ENCODE data around the gene RGMA. TPM values are rescaled to one million over a fixed set of nuclear protein-coding genes. Genes with fewer than 3 reads are reported as not detected.

RGMA gene
- total and polyA plus RNA-seq, 2 experiments from 2014 or later: 34.2 to 36.5 TPM

DNA sequence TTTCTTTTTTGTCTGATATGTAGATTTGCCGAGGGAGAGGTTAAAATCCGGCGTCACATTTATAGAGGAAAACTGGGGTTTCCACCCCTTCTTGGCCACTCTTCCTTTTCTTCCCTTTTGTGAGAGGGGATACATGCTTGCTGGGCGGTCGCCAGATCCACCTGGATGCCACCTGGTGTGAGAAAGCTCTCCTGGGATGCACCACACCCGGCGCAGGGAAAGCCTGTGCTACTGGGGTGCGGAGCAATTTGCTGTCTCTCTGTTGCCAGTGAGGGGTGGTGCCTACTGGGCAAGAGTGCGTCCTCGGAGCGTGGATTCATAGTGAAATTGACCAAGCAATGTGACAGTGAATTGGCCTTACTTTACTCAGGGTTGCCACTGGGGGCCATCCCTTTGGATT is 2.5 kb upstream of the RGMA start (continued):
- TF ChIP-seq, protein P1, sequence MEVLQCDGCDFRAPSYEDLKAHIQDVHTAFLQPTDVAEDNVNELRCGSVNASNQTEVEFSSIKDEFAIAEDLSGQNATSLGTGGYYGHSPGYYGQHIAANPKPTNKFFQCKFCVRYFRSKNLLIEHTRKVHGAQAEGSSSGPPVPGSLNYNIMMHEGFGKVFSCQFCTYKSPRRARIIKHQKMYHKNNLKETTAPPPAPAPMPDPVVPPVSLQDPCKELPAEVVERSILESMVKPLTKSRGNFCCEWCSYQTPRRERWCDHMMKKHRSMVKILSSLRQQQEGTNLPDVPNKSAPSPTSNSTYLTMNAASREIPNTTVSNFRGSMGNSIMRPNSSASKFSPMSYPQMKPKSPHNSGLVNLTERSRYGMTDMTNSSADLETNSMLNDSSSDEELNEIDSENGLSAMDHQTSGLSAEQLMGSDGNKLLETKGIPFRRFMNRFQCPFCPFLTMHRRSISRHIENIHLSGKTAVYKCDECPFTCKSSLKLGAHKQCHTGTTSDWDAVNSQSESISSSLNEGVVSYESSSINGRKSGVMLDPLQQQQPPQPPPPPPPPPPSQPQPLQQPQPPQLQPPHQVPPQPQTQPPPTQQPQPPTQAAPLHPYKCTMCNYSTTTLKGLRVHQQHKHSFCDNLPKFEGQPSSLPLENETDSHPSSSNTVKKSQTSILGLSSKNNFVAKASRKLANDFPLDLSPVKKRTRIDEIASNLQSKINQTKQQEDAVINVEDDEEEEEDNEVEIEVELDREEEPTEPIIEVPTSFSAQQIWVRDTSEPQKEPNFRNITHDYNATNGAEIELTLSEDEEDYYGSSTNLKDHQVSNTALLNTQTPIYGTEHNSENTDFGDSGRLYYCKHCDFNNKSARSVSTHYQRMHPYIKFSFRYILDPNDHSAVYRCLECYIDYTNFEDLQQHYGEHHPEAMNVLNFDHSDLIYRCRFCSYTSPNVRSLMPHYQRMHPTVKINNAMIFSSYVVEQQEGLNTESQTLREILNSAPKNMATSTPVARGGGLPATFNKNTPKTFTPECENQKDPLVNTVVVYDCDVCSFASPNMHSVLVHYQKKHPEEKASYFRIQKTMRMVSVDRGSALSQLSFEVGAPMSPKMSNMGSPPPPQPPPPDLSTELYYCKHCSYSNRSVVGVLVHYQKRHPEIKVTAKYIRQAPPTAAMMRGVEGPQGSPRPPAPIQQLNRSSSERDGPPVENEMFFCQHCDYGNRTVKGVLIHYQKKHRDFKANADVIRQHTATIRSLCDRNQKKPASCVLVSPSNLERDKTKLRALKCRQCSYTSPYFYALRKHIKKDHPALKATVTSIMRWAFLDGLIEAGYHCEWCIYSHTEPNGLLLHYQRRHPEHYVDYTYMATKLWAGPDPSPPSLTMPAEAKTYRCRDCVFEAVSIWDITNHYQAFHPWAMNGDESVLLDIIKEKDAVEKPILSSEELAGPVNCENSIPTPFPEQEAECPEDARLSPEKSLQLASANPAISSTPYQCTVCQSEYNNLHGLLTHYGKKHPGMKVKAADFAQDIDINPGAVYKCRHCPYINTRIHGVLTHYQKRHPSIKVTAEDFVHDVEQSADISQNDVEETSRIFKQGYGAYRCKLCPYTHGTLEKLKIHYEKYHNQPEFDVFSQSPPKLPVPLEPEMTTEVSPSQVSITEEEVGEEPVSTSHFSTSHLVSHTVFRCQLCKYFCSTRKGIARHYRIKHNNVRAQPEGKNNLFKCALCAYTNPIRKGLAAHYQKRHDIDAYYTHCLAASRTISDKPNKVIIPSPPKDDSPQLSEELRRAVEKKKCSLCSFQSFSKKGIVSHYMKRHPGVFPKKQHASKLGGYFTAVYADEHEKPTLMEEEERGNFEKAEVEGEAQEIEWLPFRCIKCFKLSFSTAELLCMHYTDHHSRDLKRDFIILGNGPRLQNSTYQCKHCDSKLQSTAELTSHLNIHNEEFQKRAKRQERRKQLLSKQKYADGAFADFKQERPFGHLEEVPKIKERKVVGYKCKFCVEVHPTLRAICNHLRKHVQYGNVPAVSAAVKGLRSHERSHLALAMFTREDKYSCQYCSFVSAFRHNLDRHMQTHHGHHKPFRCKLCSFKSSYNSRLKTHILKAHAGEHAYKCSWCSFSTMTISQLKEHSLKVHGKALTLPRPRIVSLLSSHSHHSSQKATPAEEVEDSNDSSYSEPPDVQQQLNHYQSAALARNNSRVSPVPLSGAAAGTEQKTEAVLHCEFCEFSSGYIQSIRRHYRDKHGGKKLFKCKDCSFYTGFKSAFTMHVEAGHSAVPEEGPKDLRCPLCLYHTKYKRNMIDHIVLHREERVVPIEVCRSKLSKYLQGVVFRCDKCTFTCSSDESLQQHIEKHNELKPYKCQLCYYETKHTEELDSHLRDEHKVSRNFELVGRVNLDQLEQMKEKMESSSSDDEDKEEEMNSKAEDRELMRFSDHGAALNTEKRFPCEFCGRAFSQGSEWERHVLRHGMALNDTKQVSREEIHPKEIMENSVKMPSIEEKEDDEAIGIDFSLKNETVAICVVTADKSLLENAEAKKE (CRISPR knock-in tag; IDR thresholded peaks at IDR 0.05): no peak
- TF ChIP-seq EZH2 (IDR thresholded peaks at IDR 0.05; ENCODE audit: low read depth, unreplicated experiment) (no peak), ZNF331 (CRISPR knock-in tag; IDR thresholded peaks at IDR 0.05; ENCODE audit: low read depth) (no peak), NANOG (IDR thresholded peaks at IDR 0.05; ENCODE audit: borderline replicate concordance) (no peak), STAT1 (IDR thresholded peaks at IDR 0.05; ENCODE audit: unreplicated experiment) (no peak), EZH2phosphoT487 (IDR thresholded peaks at IDR 0.05; ENCODE audit: unreplicated experiment) (no peak), JUNB (IDR thresholded peaks at IDR 0.05; ENCODE audit: unreplicated experiment) (no peak), ZNF114 (CRISPR knock-in tag; IDR thresholded peaks at IDR 0.05) (no peak)
- TF ChIP-seq, protein P2, sequence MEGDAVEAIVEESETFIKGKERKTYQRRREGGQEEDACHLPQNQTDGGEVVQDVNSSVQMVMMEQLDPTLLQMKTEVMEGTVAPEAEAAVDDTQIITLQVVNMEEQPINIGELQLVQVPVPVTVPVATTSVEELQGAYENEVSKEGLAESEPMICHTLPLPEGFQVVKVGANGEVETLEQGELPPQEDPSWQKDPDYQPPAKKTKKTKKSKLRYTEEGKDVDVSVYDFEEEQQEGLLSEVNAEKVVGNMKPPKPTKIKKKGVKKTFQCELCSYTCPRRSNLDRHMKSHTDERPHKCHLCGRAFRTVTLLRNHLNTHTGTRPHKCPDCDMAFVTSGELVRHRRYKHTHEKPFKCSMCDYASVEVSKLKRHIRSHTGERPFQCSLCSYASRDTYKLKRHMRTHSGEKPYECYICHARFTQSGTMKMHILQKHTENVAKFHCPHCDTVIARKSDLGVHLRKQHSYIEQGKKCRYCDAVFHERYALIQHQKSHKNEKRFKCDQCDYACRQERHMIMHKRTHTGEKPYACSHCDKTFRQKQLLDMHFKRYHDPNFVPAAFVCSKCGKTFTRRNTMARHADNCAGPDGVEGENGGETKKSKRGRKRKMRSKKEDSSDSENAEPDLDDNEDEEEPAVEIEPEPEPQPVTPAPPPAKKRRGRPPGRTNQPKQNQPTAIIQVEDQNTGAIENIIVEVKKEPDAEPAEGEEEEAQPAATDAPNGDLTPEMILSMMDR (conservative IDR thresholded peaks at IDR 0.05; ENCODE audit: low read depth in 2 of 2): no peak

Data from GM23338 (cell line).